ENCODE results near the gene LIPA.

GRCh38 chr10:89252225-89252585, 630 bp upstream of the LIPA start:
- TF ChIP-seq, protein P1, sequence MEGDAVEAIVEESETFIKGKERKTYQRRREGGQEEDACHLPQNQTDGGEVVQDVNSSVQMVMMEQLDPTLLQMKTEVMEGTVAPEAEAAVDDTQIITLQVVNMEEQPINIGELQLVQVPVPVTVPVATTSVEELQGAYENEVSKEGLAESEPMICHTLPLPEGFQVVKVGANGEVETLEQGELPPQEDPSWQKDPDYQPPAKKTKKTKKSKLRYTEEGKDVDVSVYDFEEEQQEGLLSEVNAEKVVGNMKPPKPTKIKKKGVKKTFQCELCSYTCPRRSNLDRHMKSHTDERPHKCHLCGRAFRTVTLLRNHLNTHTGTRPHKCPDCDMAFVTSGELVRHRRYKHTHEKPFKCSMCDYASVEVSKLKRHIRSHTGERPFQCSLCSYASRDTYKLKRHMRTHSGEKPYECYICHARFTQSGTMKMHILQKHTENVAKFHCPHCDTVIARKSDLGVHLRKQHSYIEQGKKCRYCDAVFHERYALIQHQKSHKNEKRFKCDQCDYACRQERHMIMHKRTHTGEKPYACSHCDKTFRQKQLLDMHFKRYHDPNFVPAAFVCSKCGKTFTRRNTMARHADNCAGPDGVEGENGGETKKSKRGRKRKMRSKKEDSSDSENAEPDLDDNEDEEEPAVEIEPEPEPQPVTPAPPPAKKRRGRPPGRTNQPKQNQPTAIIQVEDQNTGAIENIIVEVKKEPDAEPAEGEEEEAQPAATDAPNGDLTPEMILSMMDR (IDR thresholded peaks at IDR 0.05), result no peak
- TF ChIP-seq POLR2A (IDR thresholded peaks at IDR 0.05), result no peak
